Endothelial cell of umbilical vein (primary cell): Measurements from ENCODE around the gene SAC3D1. TPM values are rescaled to one million over a fixed set of nuclear protein-coding genes. Genes with fewer than 3 reads are reported as not detected.

Source experiments
- BruUV-seq: library from RNA; stranded (reverse); fragments of 400-500 nt; replicated peaks from 2 replicates; lab custom pipeline; 2021; lab: Mats Ljungman, UMichigan
- CTCF ChIA-PET: fragments of 300-600, 350-600 bp; sonication (Branson Sonifier 250); formaldehyde crosslinking; loops from one replicate; lab custom pipeline; 2021; ENCODE audit warnings: antibody characterized with exemption, inconsistent platforms; lab: Charles Lee
- POLR2A ChIA-PET: fragments of 300-600, 350-600 bp; sonication (Branson Sonifier 250); formaldehyde crosslinking; loops from one replicate; lab custom pipeline; 2021; ENCODE audit warnings: antibody characterized with exemption, inconsistent platforms; lab: Charles Lee
- DNase-seq: peaks from one replicate; pipeline ENCODE4 v3.0.0-alpha.2; 2011; ENCODE audit warnings: low read depth, low spot score
- FAIRE-seq: peaks from 2 replicates; lab custom pipeline; 2011; peaks lifted over from hg19 to GRCh38; lab: Jason Lieb, UNC
- H2AFZ ChIP-seq: 2 replicates; pipeline ENCODE4 v1.6.0; 2012; ENCODE audit warnings: low read depth, low read length, control low read depth, inconsistent platforms
- H3K27ac ChIP-seq: 2 replicates; pipeline ENCODE4 v1.5.1; 2011; ENCODE audit warnings: low read depth, mild to moderate bottlenecking, control low read depth, low read length, moderate library complexity; ENCODE audit not compliant: insufficient read depth
- H3K27me3 ChIP-seq, 2 experiments: 2 replicates each; pipeline versions ENCODE4 v1.6.0 to v1.6.1; 2011; ENCODE audit warnings: low read length in 2 of 2, mixed read lengths in 1 of 2; ENCODE audit not compliant: control insufficient read depth in 2 of 2, insufficient read depth in 2 of 2
- H3K36me3 ChIP-seq, 2 experiments: 2 replicates in 1 of 2; 3 replicates in 1 of 2; pipeline ENCODE4 v1.5.1; 2011; ENCODE audit warnings: low read length in 2 of 2, mild to moderate bottlenecking in 1 of 2, moderate library complexity in 1 of 2; ENCODE audit not compliant: control insufficient read depth in 2 of 2, insufficient read depth in 2 of 2; ENCODE audit errors: extremely low read depth in 1 of 2
- H3K4me1 ChIP-seq: 3 replicates; pipeline ENCODE4 v1.5.1; 2011; ENCODE audit warnings: mild to moderate bottlenecking, low read length; ENCODE audit not compliant: control insufficient read depth, insufficient read depth; ENCODE audit errors: extremely low read depth
- H3K4me2 ChIP-seq: 2 replicates; pipeline ENCODE4 v1.6.1; 2011; ENCODE audit warnings: low read length, control low read depth, mixed read lengths; ENCODE audit not compliant: insufficient read depth
- H3K4me3 ChIP-seq, 3 experiments: fragments of 200-600 bp in 1 of 3; sonication (generic), shearing (Covaris generic) in 1 of 3; replicated peaks in 1 of 3; 2 replicates each; pipeline ENCODE4 v1.5.1; 2011 to 2016; ENCODE audit warnings: control low read depth in 3 of 3, low read length in 3 of 3, mild to moderate bottlenecking in 2 of 3, inconsistent platforms in 1 of 3, low read depth in 1 of 3, moderate library complexity in 1 of 3; ENCODE audit not compliant: insufficient read depth in 1 of 3
- H3K79me2 ChIP-seq: 2 replicates; pipeline ENCODE4 v1.6.0; 2012; ENCODE audit warnings: low read length, inconsistent platforms; ENCODE audit not compliant: control insufficient read depth, insufficient read depth
- H3K9ac ChIP-seq: replicated peaks from 2 replicates; pipeline ENCODE3; 2011; ENCODE audit warnings: low read length, control low read depth; ENCODE audit not compliant: insufficient read depth; ENCODE audit errors: extremely low read depth
- H3K9me1 ChIP-seq: replicated peaks from 3 replicates; pipeline ENCODE4 v1.6.0; 2011; ENCODE audit warnings: mild to moderate bottlenecking, low read length; ENCODE audit not compliant: control insufficient read depth, insufficient read depth; ENCODE audit errors: extremely low read depth
- H3K9me3 ChIP-seq: replicated peaks from 2 replicates; pipeline ENCODE4 v1.5.1; 2012; ENCODE audit warnings: low read length, inconsistent platforms; ENCODE audit not compliant: control insufficient read depth, insufficient read depth
- H4K20me1 ChIP-seq: replicated peaks from 2 replicates; pipeline ENCODE3; 2011; ENCODE audit warnings: mild to moderate bottlenecking, low read length; ENCODE audit not compliant: control insufficient read depth, insufficient read depth; ENCODE audit errors: extremely low read depth
- CTCF ChIP-seq, 2 donors: IDR thresholded peaks; 1 replicate in 1 of 2; 2 replicates in 1 of 2; pipeline ENCODE4 v1.5.1; 2011; ENCODE audit warnings: low read length in 2 of 2, mild to moderate bottlenecking in 2 of 2, moderate library complexity in 2 of 2, control low read depth in 1 of 2, inconsistent platforms in 1 of 2, low read depth in 1 of 2; ENCODE audit not compliant: insufficient read depth in 1 of 2; ENCODE audit errors: extremely low read depth in 1 of 2
- EZH2 ChIP-seq: IDR thresholded peaks from 2 replicates; pipeline ENCODE4 v1.6.1; 2012; ENCODE audit warnings: borderline replicate concordance, low read depth, mild to moderate bottlenecking, moderate library complexity, low read length, inconsistent platforms; ENCODE audit not compliant: severe bottlenecking
- FOS ChIP-seq: IDR thresholded peaks from 2 replicates; pipeline ENCODE4 v1.6.1; 2011; ENCODE audit warnings: mild to moderate bottlenecking, low read length, moderate library complexity, borderline replicate concordance; ENCODE audit not compliant: insufficient read depth
- GATA2 ChIP-seq: IDR thresholded peaks from 2 replicates; pipeline ENCODE4 v1.7.0; 2011; ENCODE audit warnings: low read depth, mild to moderate bottlenecking, moderate library complexity, mixed read lengths, low read length; ENCODE audit not compliant: insufficient read length, insufficient read depth
- JUN ChIP-seq: IDR thresholded peaks from 2 replicates; pipeline ENCODE4 v1.6.1; 2011; ENCODE audit warnings: borderline replicate concordance, low read depth; ENCODE audit not compliant: insufficient read length, insufficient read depth
- MAX ChIP-seq: IDR thresholded peaks from 2 replicates; pipeline ENCODE4 v1.6.1; 2011; ENCODE audit not compliant: insufficient read depth, insufficient read length
- MYC ChIP-seq: IDR thresholded peaks from one replicate; pipeline ENCODE4 v1.6.1; 2011; ENCODE audit warnings: mild to moderate bottlenecking, low read depth, low read length
- POLR2A ChIP-seq: IDR thresholded peaks from 2 replicates; pipeline ENCODE4 v1.6.1; 2012; ENCODE audit warnings: low read depth, mild to moderate bottlenecking, control low read depth, low read length
- POLR2AphosphoS5 ChIP-seq: IDR thresholded peaks from 2 replicates; pipeline ENCODE4 v1.6.1; 2012; ENCODE audit warnings: low read depth, mild to moderate bottlenecking, control low read depth, low read length, moderate library complexity; ENCODE audit not compliant: insufficient read depth
- dilution Hi-C: fragments of 300-500 bp; cut with MboI; formaldehyde crosslinking; loops from one replicate; pipeline ENCODE4 v1.15.0; 2019; ENCODE audit warnings: low sequenced_read_pairs; ENCODE audit not compliant: extremely low pct_ligation_motif_present
- intact Hi-C: fragments of 100-400 bp; cut with micrococcal nuclease; formaldehyde crosslinking; loops from one replicate; pipeline ENCODE4 v1.10.0; 2022
- polyA plus RNA-seq, 4 experiments: library from polyadenylated mRNA; depleted of rRNA in 3 of 4; stranded (reverse) in 3 of 4; unstranded in 1 of 4; fragments of >200 nt; gene quantifications; 2 replicates each; pipeline versions ENCODE4 v1.2.1 to v1.2.3, GENCODE V29; 2011 to 2012; ENCODE audit warnings: missing spikeins in 1 of 4
- total RNA-seq: library from RNA; stranded (reverse); gene quantifications from 2 replicates; pipeline ENCODE4 v1.2.3, GENCODE V29; 2021

Gene SAC3D1
- total and polyA plus RNA-seq, 2 donors (not counting 3 experiments of a cell fraction or from before 2014, with no cell fraction given) = 16.6 to 17.0 TPM

- no TSS peak for BruUV-seq
- intact Hi-C loops = no loop called here
- CTCF ChIA-PET = interaction anchor here (1.3 kb wide), 2 partner anchors 13 to 17 kb away, joined by 3 to 5 read pairs; no protein-coding TSS in a partner anchor
These were observed 22.5 kb downstream of the SAC3D1 start for GRCh38 chr11:65063532-65063931.

GRCh38 chr11:65064847-65065240 is 23.8 kb downstream of the SAC3D1 start:
- Histone ChIP-seq H3K9ac (no peak overlapping the region), H3K79me2 (no peaks in the 10 kb centered on the region), H3K9me3 (no peaks in the 10 kb centered on the region), H4K20me1 (no peaks in the 10 kb centered on the region), H3K27me3 (no peaks in the 10 kb centered on the region), H3K36me3 (no peaks in the 10 kb centered on the region), H3K4me2 (no peak overlapping the region), H3K4me3 (no peak overlapping the region), H3K9me1 (no peaks in the 10 kb centered on the region), H3K4me1 (no peaks in the 10 kb centered on the region), H3K27ac (no peak overlapping the region), H2AFZ (no peak overlapping the region)
- intact Hi-C loops (no loop called here), dilution Hi-C loops (no loop called here)
- POLR2A ChIA-PET = interaction anchor here (0.7 kb wide), 1 partner anchor 276 kb away, joined by 4 read pairs; no protein-coding TSS in a partner anchor
- TF ChIP-seq EZH2 = no peak
- no peak for TF ChIP-seq GATA2
- TF ChIP-seq CTCF (IDR thresholded peaks at IDR 0.05; ENCODE audit: extremely low read depth in 1 of 2, insufficient read depth in 1 of 2, low read depth in 1 of 2, low read length in 2 of 2) = no peak
- no peak for TF ChIP-seq POLR2AphosphoS5
- no peak for TF ChIP-seq JUN
- TF ChIP-seq MYC = no peak
- no peak for TF ChIP-seq MAX
- TF ChIP-seq POLR2A = no peak
- TF ChIP-seq FOS = no peak
- CTCF ChIA-PET = interaction anchor here (1.0 to 1.3 kb wide), 2 partner anchors 8 to 18 kb away, joined by 3 read pairs; no protein-coding TSS in a partner anchor
- FAIRE-seq = no peak
- no TSS peak for BruUV-seq
- DNase-seq = no peak

More at GRCh38 chr11:65063532-65063931, 22.5 kb downstream of the SAC3D1 start:
- DNase-seq = no peak
- TF ChIP-seq MYC (no peak), FOS (no peak), EZH2 (no peak), POLR2AphosphoS5 (no peak), MAX (no peak)
- Histone ChIP-seq H3K4me3 (no peak overlapping the region), H3K79me2 (no peaks in the 10 kb centered on the region), H3K27ac (no peak overlapping the region), H3K4me1 (no peaks in the 10 kb centered on the region), H3K9ac (no peak overlapping the region), H3K27me3 (no peaks in the 10 kb centered on the region), H3K9me1 (no peaks in the 10 kb centered on the region), H3K9me3 (no peaks in the 10 kb centered on the region), H2AFZ (no peak overlapping the region), H4K20me1 (no peaks in the 10 kb centered on the region), H3K4me2 (no peak overlapping the region), H3K36me3 (no peaks in the 10 kb centered on the region)
- POLR2A ChIA-PET = no interaction called here
- dilution Hi-C loops = no loop called here
- FAIRE-seq = no peak
